Uterus (tissue), 2 donors: Measurements from ENCODE around the gene KLHL25.

ENCODE experiments used
- POLR2A ChIP-seq, 2 donors: fragments of 450-650 bp; IDR thresholded peaks; one replicate each; pipeline ENCODE4 v1.6.1; 2016; ENCODE audit warnings: antibody characterized with exemption in 2 of 2, mild to moderate bottlenecking in 1 of 2, moderate library complexity in 1 of 2
- TF ChIP-seq, protein P1 (sequence below), 4 experiments: fragments of 200-600 bp in 2 of 4; fragments of 450-650 bp in 2 of 4; sonication (generic) in 2 of 4; IDR thresholded peaks; one replicate each; pipeline ENCODE4 v1.5.1; 2016 to 2019; ENCODE audit warnings: antibody characterized with exemption in 4 of 4, mild to moderate bottlenecking in 2 of 4, moderate library complexity in 1 of 4

- TF ChIP-seq, protein P1, sequence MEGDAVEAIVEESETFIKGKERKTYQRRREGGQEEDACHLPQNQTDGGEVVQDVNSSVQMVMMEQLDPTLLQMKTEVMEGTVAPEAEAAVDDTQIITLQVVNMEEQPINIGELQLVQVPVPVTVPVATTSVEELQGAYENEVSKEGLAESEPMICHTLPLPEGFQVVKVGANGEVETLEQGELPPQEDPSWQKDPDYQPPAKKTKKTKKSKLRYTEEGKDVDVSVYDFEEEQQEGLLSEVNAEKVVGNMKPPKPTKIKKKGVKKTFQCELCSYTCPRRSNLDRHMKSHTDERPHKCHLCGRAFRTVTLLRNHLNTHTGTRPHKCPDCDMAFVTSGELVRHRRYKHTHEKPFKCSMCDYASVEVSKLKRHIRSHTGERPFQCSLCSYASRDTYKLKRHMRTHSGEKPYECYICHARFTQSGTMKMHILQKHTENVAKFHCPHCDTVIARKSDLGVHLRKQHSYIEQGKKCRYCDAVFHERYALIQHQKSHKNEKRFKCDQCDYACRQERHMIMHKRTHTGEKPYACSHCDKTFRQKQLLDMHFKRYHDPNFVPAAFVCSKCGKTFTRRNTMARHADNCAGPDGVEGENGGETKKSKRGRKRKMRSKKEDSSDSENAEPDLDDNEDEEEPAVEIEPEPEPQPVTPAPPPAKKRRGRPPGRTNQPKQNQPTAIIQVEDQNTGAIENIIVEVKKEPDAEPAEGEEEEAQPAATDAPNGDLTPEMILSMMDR (IDR thresholded peaks at IDR 0.05) = no peak
- no peak for TF ChIP-seq POLR2A (IDR thresholded peaks at IDR 0.05)
Observed at GRCh38 chr15:85773249-85773648, 21.5 kb downstream of the KLHL25 start.
